CD14-positive monocyte (primary cell): Measurements from ENCODE around the gene STAC3. TPM values are rescaled to one million over a fixed set of nuclear protein-coding genes. Genes with fewer than 3 reads are reported as not detected.

ENCODE experiments used
- DNase-seq, 3 donors: peaks; one replicate each; pipeline ENCODE4 v3.0.0-alpha.2; 2011 to 2022
- H2AFZ ChIP-seq: 2 replicates; pipeline ENCODE4 v1.6.0; 2012; ENCODE audit warnings: mild to moderate bottlenecking, low read depth, low read length, inconsistent platforms; ENCODE audit not compliant: insufficient read depth, poor library complexity, severe bottlenecking
- H3K27ac ChIP-seq, 2 donors: 1 replicate in 1 of 2; 2 replicates in 1 of 2; pipeline ENCODE4 v1.5.1; 2012 to 2013; ENCODE audit warnings: low read length in 2 of 2, control low read depth in 1 of 2, inconsistent platforms in 1 of 2, low read depth in 1 of 2, mild to moderate bottlenecking in 1 of 2
- H3K27me3 ChIP-seq, 2 donors: one replicate each; pipeline versions ENCODE4 v1.6.0 to v1.6.1; 2011 to 2013; ENCODE audit warnings: low read length in 2 of 2; ENCODE audit not compliant: control insufficient read depth in 2 of 2, insufficient read depth in 2 of 2
- H3K36me3 ChIP-seq, 2 donors: replicated peaks in 1 of 2; 1 replicate in 1 of 2; 2 replicates in 1 of 2; pipeline versions ENCODE4 v1.5.1 to v1.6.1; 2012 to 2013; ENCODE audit warnings: low read length in 2 of 2, control low read depth in 1 of 2, inconsistent platforms in 1 of 2, mild to moderate bottlenecking in 1 of 2; ENCODE audit not compliant: insufficient read depth in 2 of 2, control insufficient read depth in 1 of 2
- H3K4me1 ChIP-seq, 2 donors: 1 replicate in 1 of 2; 2 replicates in 1 of 2; pipeline versions ENCODE4 v1.5.1 to v1.6.1; 2012 to 2013; ENCODE audit warnings: low read length in 2 of 2, control low read depth in 1 of 2, inconsistent platforms in 1 of 2, mild to moderate bottlenecking in 1 of 2, moderate library complexity in 1 of 2; ENCODE audit not compliant: insufficient read depth in 2 of 2, control insufficient read depth in 1 of 2
- H3K4me2 ChIP-seq: replicated peaks from 2 replicates; pipeline ENCODE3; 2012; ENCODE audit warnings: low read length, moderate library complexity, mild to moderate bottlenecking; ENCODE audit not compliant: poor library complexity, severe bottlenecking; ENCODE audit errors: extremely low read depth
- H3K4me3 ChIP-seq, 3 experiments: fragments of 200-600 bp in 1 of 3; sonication (generic) in 1 of 3; replicated peaks in 1 of 3; 1 replicate in 2 of 3; 2 replicates in 1 of 3; pipeline ENCODE4 v1.5.1; 2011 to 2013; ENCODE audit warnings: low read length in 3 of 3, mild to moderate bottlenecking in 3 of 3, control low read depth in 2 of 3, low read depth in 2 of 3, inconsistent platforms in 1 of 3, moderate library complexity in 1 of 3
- H3K79me2 ChIP-seq: 2 replicates; pipeline ENCODE4 v1.6.0; 2012; ENCODE audit warnings: mild to moderate bottlenecking, control low read depth, inconsistent platforms, low read length, moderate library complexity; ENCODE audit not compliant: insufficient read depth
- H3K9ac ChIP-seq: 2 replicates; pipeline ENCODE4 v1.6.0; 2017; ENCODE audit warnings: low read length, mild to moderate bottlenecking; ENCODE audit not compliant: insufficient read depth, poor library complexity, severe bottlenecking
- H3K9me3 ChIP-seq, 2 donors: replicated peaks in 1 of 2; 1 replicate in 1 of 2; 2 replicates in 1 of 2; pipeline versions ENCODE4 v1.5.1 to v1.6.1; 2012 to 2013; ENCODE audit warnings: low read length in 2 of 2, control low read depth in 1 of 2; ENCODE audit not compliant: control insufficient read depth in 1 of 2, insufficient read depth in 1 of 2
- H4K20me1 ChIP-seq: 2 replicates; pipeline ENCODE4 v1.6.0; 2012; ENCODE audit warnings: mild to moderate bottlenecking, low read length, control low read depth, moderate library complexity; ENCODE audit not compliant: insufficient read depth
- H3K27ac Mint-ChIP-seq, 7 donors: one replicate each; pipeline ENCODE4 v1.8.0; 2020; ENCODE audit warnings: mild to moderate bottlenecking in 7 of 7, mixed read lengths in 7 of 7, moderate library complexity in 6 of 7, inconsistent platforms in 2 of 7
- H3K27me3 Mint-ChIP-seq, 3 donors: one replicate each; pipeline ENCODE4 v1.8.0; 2021 to 2022; ENCODE audit warnings: low read depth in 3 of 3, mild to moderate bottlenecking in 3 of 3, mixed read lengths in 3 of 3, moderate library complexity in 3 of 3, inconsistent platforms in 1 of 3
- H3K36me3 Mint-ChIP-seq, 2 donors: one replicate each; pipeline ENCODE4 v1.8.0; 2020; ENCODE audit warnings: mixed read lengths in 2 of 2, inconsistent platforms in 1 of 2, mild to moderate bottlenecking in 1 of 2
- H3K4me1 Mint-ChIP-seq: one replicate; pipeline ENCODE4 v1.8.0; 2020; ENCODE audit warnings: mild to moderate bottlenecking, mixed read lengths
- H3K4me3 Mint-ChIP-seq, 2 donors: one replicate each; pipeline ENCODE4 v1.8.0; 2020; ENCODE audit warnings: mild to moderate bottlenecking in 2 of 2, mixed read lengths in 2 of 2, moderate library complexity in 1 of 2
- H3K9me3 Mint-ChIP-seq, 7 donors: one replicate each; pipeline ENCODE4 v1.8.0; 2020 to 2022; ENCODE audit warnings: mixed read lengths in 7 of 7, mild to moderate bottlenecking in 6 of 7, moderate library complexity in 6 of 7, inconsistent platforms in 2 of 7
- CTCF ChIP-seq: fragments of 200-600 bp; IDR thresholded peaks from one replicate; pipeline ENCODE4 v1.8.0; 2022; ENCODE audit warnings: antibody characterized with exemption, mild to moderate bottlenecking
- WGBS: methylation state at CpG from one replicate; pipeline ENCODE4 v1.1.5; 2013; ENCODE audit warnings: missing lambda C conversion rate; ENCODE audit not compliant: insufficient coverage; 5-methylcytosine and 5-hydroxymethylcytosine counted together
- intact Hi-C, 2 donors: fragments of 100-400 bp; cut with micrococcal nuclease; formaldehyde crosslinking; loops; one replicate each; pipeline versions ENCODE4 v1.15.0 to v1.15.1; 2023
- polyA plus RNA-seq, 3 donors: library from polyadenylated mRNA; depleted of rRNA in 1 of 3; unstranded in 2 of 3; stranded (reverse) in 1 of 3; fragments of 300-500 nt in 2 of 3; fragments of >200 nt in 1 of 3; fragmentation: Illumina TruSeq in 2 of 3; gene quantifications; 1 replicate in 2 of 3; 2 replicates in 1 of 3; pipeline ENCODE4 v1.2.3, GENCODE V29; 2012 to 2021

Gene STAC3
- polyA plus RNA-seq, 3 donors: 7.0 to 32.1 (median 9.1) TPM

GRCh38 chr12:57204454-57204853 is 46.5 kb downstream of the STAC3 start:
- Histone ChIP-seq H3K4me2 (no peak overlapping the region), H3K9ac (no peak overlapping the region), H3K4me1 (no peaks in the 10 kb centered on the region), H3K27me3 (no peaks in the 10 kb centered on the region), H3K79me2 (no peaks in the 10 kb centered on the region), H3K27ac (no peak overlapping the region), H3K36me3 (peaks cover 96 to 97% of the 10 kb centered on the region in 2 donors), H2AFZ (no peak overlapping the region), H3K4me3 (no peak overlapping the region), H4K20me1 (peaks cover 96% of the 10 kb centered on the region), H3K9me3 (no peaks in the 10 kb centered on the region)
- H3K9me3 Mint-ChIP-seq: peaks cover 0 to 6% (median 0%) of the 10 kb centered on the region in 7 donors
- H3K36me3 Mint-ChIP-seq: peaks cover 93 to 98% of the 10 kb centered on the region in 2 donors
- intact Hi-C loops: no loop called here
- no peak overlapping the region for H3K4me3 Mint-ChIP-seq
- no peak for DNase-seq
- H3K4me1 Mint-ChIP-seq: no peaks in the 10 kb centered on the region
- peaks cover 0 to 6% (median 3%) of the 10 kb centered on the region in 3 donors for H3K27me3 Mint-ChIP-seq
- TF ChIP-seq CTCF: no peak
- whole genome bisulfite sequencing: 98% methylated on average over 19 of the region's 19 CpGs
- H3K27ac Mint-ChIP-seq: no peak overlapping the region

GRCh38 chr12:57203791-57204190 is 47.2 kb downstream of the STAC3 start:
- no peaks in the 10 kb centered on the region for H3K4me1 Mint-ChIP-seq
- H4K20me1 ChIP-seq: peaks cover 96% of the 10 kb centered on the region
- H3K27me3 ChIP-seq: no peaks in the 10 kb centered on the region
- H3K4me1 ChIP-seq: no peaks in the 10 kb centered on the region
- peaks cover 96 to 97% of the 10 kb centered on the region in 2 donors for H3K36me3 ChIP-seq
- DNase-seq: no peak
- H3K27ac ChIP-seq: no peak overlapping the region
- H3K4me2 ChIP-seq: no peak overlapping the region
- no peak overlapping the region for H3K27ac Mint-ChIP-seq
- no peaks in the 10 kb centered on the region for H3K9me3 ChIP-seq
- H3K9me3 Mint-ChIP-seq: peaks cover 0 to 3% (median 0%) of the 10 kb centered on the region in 7 donors
- no peak overlapping the region for H3K9ac ChIP-seq
- no peaks in the 10 kb centered on the region for H3K79me2 ChIP-seq
- WGBS: 94% methylated on average over 6 of the region's 11 CpGs
- H3K27me3 Mint-ChIP-seq: peaks cover 0 to 6% (median 3%) of the 10 kb centered on the region in 3 donors
- peaks cover 93 to 98% of the 10 kb centered on the region in 2 donors for H3K36me3 Mint-ChIP-seq
- H3K4me3 ChIP-seq: no peak overlapping the region
- intact Hi-C loops: no loop called here
- H3K4me3 Mint-ChIP-seq: no peak overlapping the region
- no peak overlapping the region for H2AFZ ChIP-seq
- TF ChIP-seq CTCF: no peak
